Peyer's patch (tissue), 4 donors: ENCODE data around the gene CDON. TPM values are rescaled to one million over a fixed set of nuclear protein-coding genes. Genes with fewer than 3 reads are reported as not detected.

ENCODE experiments used
- DNase-seq, 3 donors: peaks; one replicate each; pipeline ENCODE4 v3.0.0-alpha.2; 2017 to 2019
- H3K27ac ChIP-seq, 4 donors: fragments of 200-600 bp; sonication (generic); one replicate each; pipeline ENCODE4 v1.5.1; 2016 to 2019
- H3K27me3 ChIP-seq, 2 donors: fragments of 200-600 bp; sonication (generic); one replicate each; pipeline ENCODE4 v1.5.1; 2019
- H3K36me3 ChIP-seq, 3 donors: fragments of 200-600 bp; sonication (generic); one replicate each; pipeline ENCODE4 v1.5.1; 2016 to 2019
- H3K4me1 ChIP-seq, 4 donors: fragments of 200-600 bp; sonication (generic); one replicate each; pipeline ENCODE4 v1.5.1; 2016 to 2019
- H3K4me3 ChIP-seq, 4 donors: fragments of 200-600 bp; sonication (generic); 1 replicate in 3 of 4; 2 replicates in 1 of 4; pipeline ENCODE4 v1.5.1; 2016 to 2019; ENCODE audit warnings: mild to moderate bottlenecking in 1 of 4
- H3K9me3 ChIP-seq, 4 donors: fragments of 200-600 bp; sonication (generic); one replicate each; pipeline ENCODE4 v1.5.1; 2016 to 2019; ENCODE audit warnings: mild to moderate bottlenecking in 1 of 4
- POLR2A ChIP-seq, 2 donors: fragments of 450-650 bp; IDR thresholded peaks; one replicate each; pipeline ENCODE4 v1.5.1; 2017; ENCODE audit warnings: antibody characterized with exemption in 2 of 2, mild to moderate bottlenecking in 2 of 2, moderate library complexity in 2 of 2
- total RNA-seq, 4 donors: library from RNA; depleted of rRNA; stranded (reverse); fragments of >200 nt; gene quantifications; one replicate each; pipeline ENCODE4 v1.1.0, GENCODE V29; 2016
- TF ChIP-seq, protein P1 (sequence below), 6 experiments: fragments of 450-650 bp in 4 of 6; fragments of 200-600 bp in 2 of 6; sonication (generic) in 1 of 6; IDR thresholded peaks; one replicate each; pipeline ENCODE4 v1.5.1; 2017 to 2019; ENCODE audit warnings: antibody characterized with exemption in 6 of 6, mild to moderate bottlenecking in 3 of 6, moderate library complexity in 1 of 6

CDON gene, protein sequence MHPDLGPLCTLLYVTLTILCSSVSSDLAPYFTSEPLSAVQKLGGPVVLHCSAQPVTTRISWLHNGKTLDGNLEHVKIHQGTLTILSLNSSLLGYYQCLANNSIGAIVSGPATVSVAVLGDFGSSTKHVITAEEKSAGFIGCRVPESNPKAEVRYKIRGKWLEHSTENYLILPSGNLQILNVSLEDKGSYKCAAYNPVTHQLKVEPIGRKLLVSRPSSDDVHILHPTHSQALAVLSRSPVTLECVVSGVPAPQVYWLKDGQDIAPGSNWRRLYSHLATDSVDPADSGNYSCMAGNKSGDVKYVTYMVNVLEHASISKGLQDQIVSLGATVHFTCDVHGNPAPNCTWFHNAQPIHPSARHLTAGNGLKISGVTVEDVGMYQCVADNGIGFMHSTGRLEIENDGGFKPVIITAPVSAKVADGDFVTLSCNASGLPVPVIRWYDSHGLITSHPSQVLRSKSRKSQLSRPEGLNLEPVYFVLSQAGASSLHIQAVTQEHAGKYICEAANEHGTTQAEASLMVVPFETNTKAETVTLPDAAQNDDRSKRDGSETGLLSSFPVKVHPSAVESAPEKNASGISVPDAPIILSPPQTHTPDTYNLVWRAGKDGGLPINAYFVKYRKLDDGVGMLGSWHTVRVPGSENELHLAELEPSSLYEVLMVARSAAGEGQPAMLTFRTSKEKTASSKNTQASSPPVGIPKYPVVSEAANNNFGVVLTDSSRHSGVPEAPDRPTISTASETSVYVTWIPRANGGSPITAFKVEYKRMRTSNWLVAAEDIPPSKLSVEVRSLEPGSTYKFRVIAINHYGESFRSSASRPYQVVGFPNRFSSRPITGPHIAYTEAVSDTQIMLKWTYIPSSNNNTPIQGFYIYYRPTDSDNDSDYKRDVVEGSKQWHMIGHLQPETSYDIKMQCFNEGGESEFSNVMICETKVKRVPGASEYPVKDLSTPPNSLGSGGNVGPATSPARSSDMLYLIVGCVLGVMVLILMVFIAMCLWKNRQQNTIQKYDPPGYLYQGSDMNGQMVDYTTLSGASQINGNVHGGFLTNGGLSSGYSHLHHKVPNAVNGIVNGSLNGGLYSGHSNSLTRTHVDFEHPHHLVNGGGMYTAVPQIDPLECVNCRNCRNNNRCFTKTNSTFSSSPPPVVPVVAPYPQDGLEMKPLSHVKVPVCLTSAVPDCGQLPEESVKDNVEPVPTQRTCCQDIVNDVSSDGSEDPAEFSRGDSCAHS (N-terminal part only)
- 1 to 10 TPM; 1.9 to 8.0 (median 3.8) TPM for total RNA-seq

GRCh38 chr11:126062679-126063506, at the start of gene CDON:
TSS of gene CDON (minus strand) at chr11:126062866. CDS start at chr11:126023476, 39,390 bp downstream.
- Histone ChIP-seq H3K27ac (peak within 1 kb of the TSS; percentile 70 to 87 (median 74)), H3K36me3 (no peaks in the 10 kb centered on the region), H3K4me1 (peaks cover 0 to 8% (median 4%) of the 10 kb centered on the region in 4 donors), H3K27me3 (no peaks in the 10 kb centered on the region), H3K9me3 (peaks cover 0 to 5% (median 0%) of the 10 kb centered on the region in 4 donors), H3K4me3 (peak within 1 kb of the TSS; percentile 65 to 92 (median 78))
- TF ChIP-seq, protein P1, sequence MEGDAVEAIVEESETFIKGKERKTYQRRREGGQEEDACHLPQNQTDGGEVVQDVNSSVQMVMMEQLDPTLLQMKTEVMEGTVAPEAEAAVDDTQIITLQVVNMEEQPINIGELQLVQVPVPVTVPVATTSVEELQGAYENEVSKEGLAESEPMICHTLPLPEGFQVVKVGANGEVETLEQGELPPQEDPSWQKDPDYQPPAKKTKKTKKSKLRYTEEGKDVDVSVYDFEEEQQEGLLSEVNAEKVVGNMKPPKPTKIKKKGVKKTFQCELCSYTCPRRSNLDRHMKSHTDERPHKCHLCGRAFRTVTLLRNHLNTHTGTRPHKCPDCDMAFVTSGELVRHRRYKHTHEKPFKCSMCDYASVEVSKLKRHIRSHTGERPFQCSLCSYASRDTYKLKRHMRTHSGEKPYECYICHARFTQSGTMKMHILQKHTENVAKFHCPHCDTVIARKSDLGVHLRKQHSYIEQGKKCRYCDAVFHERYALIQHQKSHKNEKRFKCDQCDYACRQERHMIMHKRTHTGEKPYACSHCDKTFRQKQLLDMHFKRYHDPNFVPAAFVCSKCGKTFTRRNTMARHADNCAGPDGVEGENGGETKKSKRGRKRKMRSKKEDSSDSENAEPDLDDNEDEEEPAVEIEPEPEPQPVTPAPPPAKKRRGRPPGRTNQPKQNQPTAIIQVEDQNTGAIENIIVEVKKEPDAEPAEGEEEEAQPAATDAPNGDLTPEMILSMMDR (IDR thresholded peaks at IDR 0.05): peak in 3 of 6 experiments; percentile 10 to 36 (median 21)
- peak in 1 of 2 donors; percentile 33 for TF ChIP-seq POLR2A (IDR thresholded peaks at IDR 0.05)
- DNase-seq: peak; percentile 68 to 95 (median 93)

- H3K9me3 ChIP-seq: no peaks in the 10 kb centered on the region
- no peaks in the 10 kb centered on the region for H3K27me3 ChIP-seq
- no peak overlapping the region for H3K4me3 ChIP-seq
- TF ChIP-seq POLR2A (IDR thresholded peaks at IDR 0.05): no peak
- TF ChIP-seq, protein P1 (IDR thresholded peaks at IDR 0.05): no peak
- peak overlapping the region in 1 of 4 donors; percentile 89 for H3K27ac ChIP-seq
- no peaks in the 10 kb centered on the region for H3K36me3 ChIP-seq
- H3K4me1 ChIP-seq: peaks cover 0 to 42% (median 20%) of the 10 kb centered on the region in 4 donors
- DNase-seq: no peak
Measured at GRCh38 chr11:126111458-126112116, 48.9 kb upstream of the CDON start.

- TF ChIP-seq, protein P1 (IDR thresholded peaks at IDR 0.05): no peak
- no peak for TF ChIP-seq POLR2A (IDR thresholded peaks at IDR 0.05)
- Histone ChIP-seq H3K36me3 (no peaks in the 10 kb centered on the region), H3K9me3 (no peaks in the 10 kb centered on the region), H3K27ac (no peak overlapping the region), H3K4me1 (peaks cover 0 to 27% (median 8%) of the 10 kb centered on the region in 4 donors), H3K4me3 (no peak overlapping the region), H3K27me3 (no peaks in the 10 kb centered on the region)
- DNase-seq: no peak
Measured at GRCh38 chr11:126109941-126110731, 47.5 kb upstream of the CDON start.

DNA sequence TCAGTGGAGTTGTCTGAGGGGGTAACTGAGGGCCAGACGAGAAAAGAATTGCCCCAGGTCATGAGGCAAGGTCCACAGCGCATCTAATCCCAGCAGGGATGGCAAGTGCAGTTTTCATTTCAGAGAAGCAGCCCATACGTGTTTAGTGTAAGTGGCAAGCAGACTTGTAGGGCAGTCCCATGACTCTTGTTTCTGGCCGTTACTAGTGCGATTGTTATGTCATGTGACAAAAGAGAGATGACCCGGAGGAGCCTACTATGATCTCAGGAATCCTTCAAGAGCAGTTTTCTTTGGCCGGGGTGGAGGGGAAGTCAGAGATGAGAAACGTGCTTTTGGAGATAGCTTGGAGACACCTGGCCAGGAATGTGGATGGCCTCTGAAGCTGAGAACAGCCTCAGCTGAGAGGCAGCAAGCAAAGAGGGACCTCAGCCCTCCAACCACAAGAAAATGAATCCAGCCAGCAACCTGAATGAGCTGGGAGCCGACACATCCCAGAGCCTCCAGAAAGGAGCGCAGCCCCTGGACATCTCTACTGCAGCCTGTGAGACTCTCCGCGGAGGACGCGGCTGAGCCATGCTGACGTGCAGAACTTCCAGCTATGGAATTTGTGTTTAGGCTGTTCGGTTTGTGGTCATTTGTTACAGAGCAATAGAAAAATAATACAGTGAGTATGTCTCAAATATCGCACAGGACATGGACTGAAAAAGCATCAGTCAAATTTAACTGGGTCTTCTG, 44.1 kb upstream of the CDON start:
- no peak for TF ChIP-seq POLR2A (IDR thresholded peaks at IDR 0.05)
- TF ChIP-seq, protein P1 (IDR thresholded peaks at IDR 0.05): no peak
- Histone ChIP-seq H3K9me3 (no peaks in the 10 kb centered on the region), H3K27ac (no peak overlapping the region), H3K27me3 (no peaks in the 10 kb centered on the region), H3K4me3 (no peak overlapping the region), H3K36me3 (no peaks in the 10 kb centered on the region), H3K4me1 (peaks cover 0 to 7% (median 0%) of the 10 kb centered on the region in 4 donors)
- no peak for DNase-seq
